Neutrophil (primary cell): ENCODE data around the gene ACIN1.

ENCODE experiments used
- H3K27ac ChIP-seq: fragments of 200-600 bp; sonication (generic); 2 replicates; pipeline ENCODE4 v1.5.1; 2016; ENCODE audit warnings: mild to moderate bottlenecking, moderate library complexity
- H3K27me3 ChIP-seq: fragments of 200-600 bp; sonication (generic); 2 replicates; pipeline ENCODE4 v1.6.0; 2016; ENCODE audit warnings: mild to moderate bottlenecking
- H3K36me3 ChIP-seq: fragments of 200-600 bp; sonication (generic); 2 replicates; pipeline ENCODE4 v1.5.1; 2017
- H3K4me1 ChIP-seq, 2 experiments: fragments of 200-600 bp in 1 of 2; sonication (generic) in 1 of 2; 1 replicate in 1 of 2; 2 replicates in 1 of 2; pipeline versions ENCODE4 v1.5.1 to v1.6.1; 2013 to 2016; ENCODE audit warnings: low read depth in 1 of 2, low read length in 1 of 2, mild to moderate bottlenecking in 1 of 2, moderate library complexity in 1 of 2; ENCODE audit not compliant: control insufficient read depth in 1 of 2, insufficient read depth in 1 of 2
- H3K4me3 ChIP-seq, 2 experiments: fragments of 200-600 bp in 1 of 2; sonication (generic) in 1 of 2; 1 replicate in 1 of 2; 2 replicates in 1 of 2; pipeline ENCODE4 v1.5.1; 2013 to 2016; ENCODE audit warnings: low read depth in 1 of 2, low read length in 1 of 2, mild to moderate bottlenecking in 1 of 2, moderate library complexity in 1 of 2
- H3K9me3 ChIP-seq: fragments of 200-600 bp; sonication (generic); 2 replicates; pipeline ENCODE4 v1.5.1; 2016
- CTCF ChIP-seq: fragments of 200-600 bp; sonication (generic); IDR thresholded peaks from 2 replicates; pipeline ENCODE4 v1.5.1; 2016; ENCODE audit warnings: antibody characterized with exemption

Gene ACIN1

GRCh38 chr14:23102801-23103200 is 7.9 kb upstream of the ACIN1 start:
- peaks cover 14 to 20% of the 10 kb centered on the region in 2 experiments for H3K4me1 ChIP-seq
- TF ChIP-seq CTCF = no peak
- H3K27me3 ChIP-seq = no peaks in the 10 kb centered on the region
- H3K4me3 ChIP-seq = no peak overlapping the region
- H3K9me3 ChIP-seq = no peaks in the 10 kb centered on the region
- H3K36me3 ChIP-seq = peaks cover 14% of the 10 kb centered on the region
- peak overlapping the region; percentile 55 for H3K27ac ChIP-seq

- TF ChIP-seq CTCF = no peak
- H3K27me3 ChIP-seq = no peaks in the 10 kb centered on the region
- peak overlapping the region; percentile 55 for H3K27ac ChIP-seq
- H3K4me3 ChIP-seq = no peak overlapping the region
- H3K9me3 ChIP-seq = no peaks in the 10 kb centered on the region
- peaks cover 17% of the 10 kb centered on the region for H3K36me3 ChIP-seq
- peaks cover 21 to 27% of the 10 kb centered on the region in 2 experiments for H3K4me1 ChIP-seq
Measured at GRCh38 chr14:23101986-23102625, 7.2 kb upstream of the ACIN1 start.

- Histone ChIP-seq H3K36me3 (peaks cover 17% of the 10 kb centered on the region), H3K4me3 (no peak overlapping the region), H3K9me3 (no peaks in the 10 kb centered on the region)
Measured at GRCh38 chr14:23101213-23101970, 6.5 kb upstream of the ACIN1 start.

GRCh38 chr14:23099212-23099861 is 4.4 kb upstream of the ACIN1 start:
- H3K9me3 ChIP-seq = no peaks in the 10 kb centered on the region
- no peak for TF ChIP-seq CTCF

More at GRCh38 chr14:23101213-23101970, 6.5 kb upstream of the ACIN1 start:
- no peak for TF ChIP-seq CTCF
- H3K4me1 ChIP-seq = peaks cover 28 to 34% of the 10 kb centered on the region in 2 experiments
- no peaks in the 10 kb centered on the region for H3K27me3 ChIP-seq
- peak overlapping the region; percentile 55 for H3K27ac ChIP-seq

GRCh38 chr14:23097786-23098185 is 2.9 kb upstream of the ACIN1 start:
- no peaks in the 10 kb centered on the region for H3K27me3 ChIP-seq
- peak overlapping the region; percentile 33 for H3K27ac ChIP-seq
- no peak overlapping the region for H3K4me3 ChIP-seq
- H3K9me3 ChIP-seq = no peaks in the 10 kb centered on the region
- no peak for TF ChIP-seq CTCF
- peaks cover 24% of the 10 kb centered on the region for H3K36me3 ChIP-seq
- H3K4me1 ChIP-seq = peaks cover 49 to 55% of the 10 kb centered on the region in 2 experiments

More at GRCh38 chr14:23099212-23099861, 4.4 kb upstream of the ACIN1 start:
- Histone ChIP-seq H3K27ac (no peak overlapping the region), H3K4me3 (no peak overlapping the region), H3K27me3 (no peaks in the 10 kb centered on the region), H3K36me3 (peaks cover 17% of the 10 kb centered on the region), H3K4me1 (peaks cover 37 to 43% of the 10 kb centered on the region in 2 experiments)
